K562 (cell line): ENCODE measurements around the gene FAF2. TPM values are rescaled to one million over a fixed set of nuclear protein-coding genes. Genes with fewer than 3 reads are reported as not detected.

Source experiments
- ATAC-seq: fragments of 200-7000 bp; cut with Tn5 transposase; 3 replicates; pipeline ENCODE4 v1.9.1; 2020; ENCODE audit warnings: moderate library complexity
- BruUV-seq: library from RNA; stranded (reverse); fragments of 400-500 nt; replicated peaks from 2 replicates; lab custom pipeline; 2021; lab: Mats Ljungman, UMichigan
- CTCF ChIA-PET: fragments of 300-600 bp; formaldehyde crosslinking; extraction: SDS; loops from one replicate; lab custom pipeline; 2021; ENCODE audit warnings: low intra/inter-chr PET ratio; lab: Yijun Ruan, JAX
- POLR2A ChIA-PET: fragments of 300-600, 350-650 bp; sonication (Branson Sonifier 250); formaldehyde crosslinking; extraction: SDS; loops from one replicate; lab custom pipeline; 2021; ENCODE audit warnings: antibody characterized with exemption, inconsistent platforms; lab: Yijun Ruan, JAX
- DNase-seq, 4 experiments: peaks; one replicate each; pipeline versions ENCODE4 v3.0.0 to v3.0.0-alpha.2; 2011 to 2018; ENCODE audit warnings: low spot score in 3 of 4, mixed read lengths in 3 of 4; ENCODE audit errors: extremely low read depth in 1 of 4
- FAIRE-seq: peaks from 2 replicates; lab custom pipeline; 2011; peaks lifted over from hg19 to GRCh38; lab: Jason Lieb, UNC
- H2AFZ ChIP-seq: 2 replicates; pipeline ENCODE4 v1.6.0; 2011; ENCODE audit warnings: low read depth, low read length, control low read depth, inconsistent platforms
- H3K27ac ChIP-seq: fragments of 200-600 bp; 3 replicates; pipeline ENCODE4 v1.8.0; 2011; ENCODE audit warnings: low read depth, mild to moderate bottlenecking, control low read depth, inconsistent platforms, low read length, moderate library complexity, mixed read lengths; ENCODE audit errors: extremely low read depth
- H3K27me3 ChIP-seq, 2 experiments: fragments of 300-600 bp in 1 of 2; 2 replicates in 1 of 2; 3 replicates in 1 of 2; pipeline versions ENCODE4 v1.6.0 to v1.8.0; 2011; ENCODE audit warnings: inconsistent platforms in 2 of 2, low read length in 2 of 2, mild to moderate bottlenecking in 1 of 2, mixed read lengths in 1 of 2, moderate library complexity in 1 of 2; ENCODE audit not compliant: control insufficient read depth in 2 of 2, insufficient read depth in 2 of 2
- H3K36me3 ChIP-seq: fragments of 300-600 bp; 3 replicates; pipeline ENCODE4 v1.8.0; 2011; ENCODE audit warnings: mild to moderate bottlenecking, low read length, inconsistent platforms; ENCODE audit not compliant: control insufficient read depth, insufficient read depth
- H3K4me1 ChIP-seq, 2 experiments: fragments of 200-600 bp in 1 of 2; replicated peaks in 1 of 2; 2 replicates in 1 of 2; 3 replicates in 1 of 2; pipeline versions ENCODE4 v1.5.1 to v1.8.0; 2011; ENCODE audit warnings: inconsistent platforms in 2 of 2, low read length in 2 of 2, mild to moderate bottlenecking in 1 of 2, mixed read lengths in 1 of 2, moderate library complexity in 1 of 2; ENCODE audit not compliant: control insufficient read depth in 2 of 2, insufficient read depth in 2 of 2
- H3K4me2 ChIP-seq: 2 replicates; pipeline ENCODE4 v1.6.1; 2011; ENCODE audit warnings: low read length, control low read depth, inconsistent platforms, mixed read lengths; ENCODE audit not compliant: insufficient read depth
- H3K4me3 ChIP-seq: fragments of 200-600 bp; sonication (generic), shearing (Covaris generic); 2 replicates; pipeline ENCODE4 v1.5.1; 2016; ENCODE audit warnings: control low read depth, inconsistent platforms
- H3K79me2 ChIP-seq: fragments of 200-600 bp; 3 replicates; pipeline ENCODE4 v1.8.0; 2011; ENCODE audit warnings: low read length, inconsistent platforms; ENCODE audit not compliant: control insufficient read depth, insufficient read depth
- H3K9ac ChIP-seq, 2 experiments: 2 replicates each; pipeline versions ENCODE4 v1.6.0 to v1.6.1; 2011; ENCODE audit warnings: low read depth in 2 of 2, low read length in 2 of 2, control low read depth in 1 of 2, inconsistent platforms in 1 of 2, mild to moderate bottlenecking in 1 of 2, mixed read lengths in 1 of 2; ENCODE audit not compliant: insufficient read depth in 1 of 2
- H3K9me1 ChIP-seq: one replicate; pipeline ENCODE4 v1.6.0; 2011; ENCODE audit warnings: inconsistent platforms, mild to moderate bottlenecking, low read length, moderate library complexity; ENCODE audit not compliant: control insufficient read depth, insufficient read depth
- H3K9me3 ChIP-seq: replicated peaks from 2 replicates; pipeline ENCODE4 v1.5.1; 2011; ENCODE audit warnings: low read depth, low read length, inconsistent platforms; ENCODE audit not compliant: control insufficient read depth, insufficient read depth
- H4K20me1 ChIP-seq: replicated peaks from 2 replicates; pipeline ENCODE4 v1.6.1; 2011; ENCODE audit warnings: low read length, inconsistent platforms, mixed read lengths; ENCODE audit not compliant: control insufficient read depth, insufficient read depth
- CBFA2T2 ChIP-seq: fragments of 450-650 bp; conservative IDR thresholded peaks from 2 replicates; pipeline ENCODE4 v1.6.1; 2017; ENCODE audit warnings: mild to moderate bottlenecking
- COPS2 ChIP-seq: fragments of 450-650 bp; conservative IDR thresholded peaks from 2 replicates; pipeline ENCODE4 v1.6.1; 2016; ENCODE audit warnings: mild to moderate bottlenecking, moderate library complexity
- PCBP1 ChIP-seq: fragments of 200-400 bp; formaldehyde crosslinking; IDR thresholded peaks from 2 replicates; pipeline ENCODE4 v1.6.1; 2018; ENCODE audit warnings: mild to moderate bottlenecking, low read depth, low read length; ENCODE audit not compliant: poor library complexity, severe bottlenecking
- PHB2 ChIP-seq: fragments of 450-650 bp; IDR thresholded peaks from 2 replicates; pipeline ENCODE4 v1.6.1; 2017; ENCODE audit warnings: low read depth
- PML ChIP-seq: IDR thresholded peaks from 2 replicates; pipeline ENCODE4 v1.6.1; 2012; ENCODE audit warnings: low read length, inconsistent platforms
- POLR2AphosphoS2 ChIP-seq: IDR thresholded peaks from 2 replicates; pipeline ENCODE4 v1.6.1; 2012; ENCODE audit warnings: low read length, improper control_type of control experiment
- RFX7 ChIP-seq: fragments of 250-450 bp; sonication (Bioruptor Pico); IDR thresholded peaks from 2 replicates; pipeline ENCODE4 v1.5.1; 2021; ENCODE audit warnings: mild to moderate bottlenecking
- TGIF2 ChIP-seq: sonication (generic); formaldehyde crosslinking; IDR thresholded peaks from 2 replicates; pipeline ENCODE4 v1.8.1; 2022; ENCODE audit warnings: mild to moderate bottlenecking, missing genetic modification reagents, moderate library complexity
- XRCC3 ChIP-seq: fragments of 450-650 bp; IDR thresholded peaks from 2 replicates; pipeline ENCODE4 v1.6.1; 2017; ENCODE audit warnings: mild to moderate bottlenecking, moderate library complexity
- ZNF133 ChIP-seq: fragments of 250-450 bp; sonication (Bioruptor Pico); IDR thresholded peaks from 2 replicates; pipeline ENCODE4 v1.4.0; 2020; ENCODE audit warnings: mild to moderate bottlenecking
- ZNF212 ChIP-seq: fragments of 450-650 bp; formaldehyde crosslinking; IDR thresholded peaks from 2 replicates; pipeline ENCODE4 v1.4.0; 2020; ENCODE audit warnings: mild to moderate bottlenecking
- ZNF57 ChIP-seq: fragments of 450-650 bp; formaldehyde crosslinking; IDR thresholded peaks from 2 replicates; pipeline ENCODE4 v1.4.0; 2020; ENCODE audit warnings: mild to moderate bottlenecking, moderate library complexity
- WGBS: fragments of 100-300 bp; shearing (Covaris generic); methylation state at CpG from one replicate; pipeline ENCODE4 v1.1.6; 2016; ENCODE audit warnings: low coverage, mixed read lengths; ENCODE audit not compliant: insufficient coverage; ENCODE audit errors: missing lambda C conversion rate; 5-methylcytosine and 5-hydroxymethylcytosine counted together
- in situ Hi-C: fragments of 300-500 bp; cut with MboI; formaldehyde crosslinking; loops from 4 replicates; pipeline ENCODE4 v1.15.0; 2018; ENCODE audit warnings: inconsistent platforms, mixed read lengths
- intact Hi-C: fragments of 100-400 bp; cut with micrococcal nuclease; formaldehyde crosslinking; loops from 2 replicates; pipeline ENCODE4 v1.14.2; 2022
- polyA plus RNA-seq, 8 experiments: library from polyadenylated mRNA; depleted of rRNA in 4 of 8; stranded (reverse) in 5 of 8; unstranded in 3 of 8; fragments of >200 nt; fragmentation: Nextera tagmentation in 2 of 8; fragmentation: Illumina TruSeq in 1 of 8; extraction: Ambion mirVana in 2 of 8; extraction: Trizol in 1 of 8; gene quantifications; 2 replicates each; pipeline versions ENCODE4 v1.2.1 to v1.2.3, GENCODE V29; 2011 to 2014; ENCODE audit warnings: inconsistent platforms in 1 of 8, missing spikeins in 1 of 8
- total RNA-seq, 7 experiments: library from RNA; depleted of rRNA in 6 of 7; stranded (reverse); fragments of >200 nt in 6 of 7; fragmentation: Illumina TruSeq in 2 of 7; extraction: Trizol in 2 of 7; gene quantifications; 2 replicates each; pipeline versions ENCODE4 v1.2.1 to v1.2.3, GENCODE V29; 2011 to 2021; ENCODE audit warnings: low replicate concordance in 1 of 7
- TF ChIP-seq, protein P1 (sequence below): fragments of 250-450 bp; sonication (Bioruptor Pico); IDR thresholded peaks from 2 replicates; pipeline ENCODE4 v1.5.0; 2021; ENCODE audit warnings: mild to moderate bottlenecking, borderline replicate concordance
- TF ChIP-seq, protein P2 (sequence below), 3 experiments: fragments of 200-800 bp in 1 of 3; fragments of 250-450 bp in 1 of 3; fragments of 450-650 bp in 1 of 3; sonication (Bioruptor Pico) in 1 of 3; sonication (Bioruptor generic) in 1 of 3; formaldehyde crosslinking in 1 of 3; IDR thresholded peaks; 2 replicates each; pipeline versions ENCODE4 v1.6.1 to v1.8.0; 2016 to 2022; ENCODE audit warnings: mild to moderate bottlenecking in 2 of 3, missing genetic modification characterization in 2 of 3, missing compliant biosample characterization in 1 of 3, moderate library complexity in 1 of 3

Gene FAF2
- total and polyA plus RNA-seq, 9 of the 15 experiments (the other 6 are each of a cell fraction or from before 2014, with no cell fraction given), result 25.0 to 44.6 (median 36.1) TPM

DNA sequence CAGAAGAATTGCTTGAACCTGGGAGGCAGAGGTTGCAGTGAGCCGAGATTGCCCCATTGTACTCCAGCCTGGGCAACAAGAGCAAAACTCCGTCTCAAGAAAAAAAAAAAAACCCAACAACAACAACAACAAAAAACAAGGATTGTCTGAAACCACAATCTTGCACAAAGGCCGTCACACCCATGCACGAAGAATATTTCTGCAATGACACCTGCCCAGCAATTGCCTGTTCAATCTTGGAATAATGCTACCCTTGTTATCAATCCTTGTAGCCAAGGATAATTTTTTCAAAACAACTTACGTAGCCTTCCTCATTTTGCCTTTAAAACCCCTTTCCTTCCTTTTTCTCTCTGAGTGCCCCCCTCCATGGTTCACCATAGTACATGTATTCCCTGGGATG is 28.1 kb upstream of the FAF2 start:
- BruUV-seq, result no TSS peak
- peaks cover 12 to 17% of the 10 kb centered on the region in 2 experiments; a peak in 4 of 5 replicates for H3K4me1 ChIP-seq
- no peak overlapping the region for H3K4me2 ChIP-seq
- H3K27ac ChIP-seq, result no peak overlapping the region
- no peak for ATAC-seq
- ChIA-PET CTCF (no interaction called here), POLR2A (no interaction called here)
- H3K27me3 ChIP-seq, result no peaks in the 10 kb centered on the region
- H3K79me2 ChIP-seq, result peaks cover 12% of the 10 kb centered on the region
- no peak for FAIRE-seq
- DNase-seq, result no peak
- H2AFZ ChIP-seq, result no peak overlapping the region
- no peaks in the 10 kb centered on the region for H4K20me1 ChIP-seq
- intact Hi-C loops (no loop called here), in situ Hi-C loops (no loop called here)
- H3K4me3 ChIP-seq, result no peak overlapping the region
- H3K9ac ChIP-seq, result no peak overlapping the region
- no peaks in the 10 kb centered on the region for H3K9me1 ChIP-seq
- H3K9me3 ChIP-seq, result peaks cover 6% of the 10 kb centered on the region
- no peaks in the 10 kb centered on the region for H3K36me3 ChIP-seq
- WGBS, result 36% methylated on average over 3 of the region's 5 CpGs
- TF ChIP-seq ZNF133 (CRISPR knock-in tag), result no peak
- no peak for TF ChIP-seq PML
- TF ChIP-seq PCBP1, result no peak
- TF ChIP-seq COPS2, result no peak
- TF ChIP-seq, protein P1, sequence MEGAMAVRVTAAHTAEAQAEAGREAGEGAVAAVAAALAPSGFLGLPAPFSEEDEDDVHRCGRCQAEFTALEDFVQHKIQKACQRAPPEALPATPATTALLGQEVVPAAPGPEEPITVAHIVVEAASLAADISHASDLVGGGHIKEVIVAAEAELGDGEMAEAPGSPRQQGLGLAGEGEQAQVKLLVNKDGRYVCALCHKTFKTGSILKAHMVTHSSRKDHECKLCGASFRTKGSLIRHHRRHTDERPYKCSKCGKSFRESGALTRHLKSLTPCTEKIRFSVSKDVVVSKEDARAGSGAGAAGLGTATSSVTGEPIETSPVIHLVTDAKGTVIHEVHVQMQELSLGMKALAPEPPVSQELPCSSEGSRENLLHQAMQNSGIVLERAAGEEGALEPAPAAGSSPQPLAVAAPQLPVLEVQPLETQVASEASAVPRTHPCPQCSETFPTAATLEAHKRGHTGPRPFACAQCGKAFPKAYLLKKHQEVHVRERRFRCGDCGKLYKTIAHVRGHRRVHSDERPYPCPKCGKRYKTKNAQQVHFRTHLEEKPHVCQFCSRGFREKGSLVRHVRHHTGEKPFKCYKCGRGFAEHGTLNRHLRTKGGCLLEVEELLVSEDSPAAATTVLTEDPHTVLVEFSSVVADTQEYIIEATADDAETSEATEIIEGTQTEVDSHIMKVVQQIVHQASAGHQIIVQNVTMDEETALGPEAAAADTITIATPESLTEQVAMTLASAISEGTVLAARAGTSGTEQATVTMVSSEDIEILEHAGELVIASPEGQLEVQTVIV (CRISPR knock-in tag), result no peak
- TF ChIP-seq RFX7, result no peak
- TF ChIP-seq, protein P2, sequence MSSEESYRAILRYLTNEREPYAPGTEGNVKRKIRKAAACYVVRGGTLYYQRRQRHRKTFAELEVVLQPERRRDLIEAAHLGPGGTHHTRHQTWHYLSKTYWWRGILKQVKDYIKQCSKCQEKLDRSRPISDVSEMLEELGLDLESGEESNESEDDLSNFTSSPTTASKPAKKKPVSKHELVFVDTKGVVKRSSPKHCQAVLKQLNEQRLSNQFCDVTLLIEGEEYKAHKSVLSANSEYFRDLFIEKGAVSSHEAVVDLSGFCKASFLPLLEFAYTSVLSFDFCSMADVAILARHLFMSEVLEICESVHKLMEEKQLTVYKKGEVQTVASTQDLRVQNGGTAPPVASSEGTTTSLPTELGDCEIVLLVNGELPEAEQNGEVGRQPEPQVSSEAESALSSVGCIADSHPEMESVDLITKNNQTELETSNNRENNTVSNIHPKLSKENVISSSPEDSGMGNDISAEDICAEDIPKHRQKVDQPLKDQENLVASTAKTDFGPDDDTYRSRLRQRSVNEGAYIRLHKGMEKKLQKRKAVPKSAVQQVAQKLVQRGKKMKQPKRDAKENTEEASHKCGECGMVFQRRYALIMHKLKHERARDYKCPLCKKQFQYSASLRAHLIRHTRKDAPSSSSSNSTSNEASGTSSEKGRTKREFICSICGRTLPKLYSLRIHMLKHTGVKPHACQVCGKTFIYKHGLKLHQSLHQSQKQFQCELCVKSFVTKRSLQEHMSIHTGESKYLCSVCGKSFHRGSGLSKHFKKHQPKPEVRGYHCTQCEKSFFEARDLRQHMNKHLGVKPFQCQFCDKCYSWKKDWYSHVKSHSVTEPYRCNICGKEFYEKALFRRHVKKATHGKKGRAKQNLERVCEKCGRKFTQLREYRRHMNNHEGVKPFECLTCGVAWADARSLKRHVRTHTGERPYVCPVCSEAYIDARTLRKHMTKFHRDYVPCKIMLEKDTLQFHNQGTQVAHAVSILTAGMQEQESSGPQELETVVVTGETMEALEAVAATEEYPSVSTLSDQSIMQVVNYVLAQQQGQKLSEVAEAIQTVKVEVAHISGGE (CRISPR knock-in tag; IDR thresholded peaks at IDR 0.05), result no peak
- TF ChIP-seq PHB2, result no peak
- no peak for TF ChIP-seq XRCC3
- TF ChIP-seq ZNF57, result no peak
- TF ChIP-seq TGIF2, result no peak
- no peak for TF ChIP-seq CBFA2T2
- no peak for TF ChIP-seq ZNF212 (CRISPR knock-in tag)
- no peak for TF ChIP-seq POLR2AphosphoS2
- TF ChIP-seq, all 486 proteins: peak for 0
